Pancreas (tissue), 10 donors: ENCODE measurements around the gene PPP4R2. TPM values are rescaled to one million over a fixed set of nuclear protein-coding genes. Genes with fewer than 3 reads are reported as not detected.

Source experiments
- ATAC-seq, 4 donors: fragments of 200-7000 bp; cut with Tn5 transposase; one replicate each; pipeline versions ENCODE4 v1.8.0 to v1.9.1; 2020; ENCODE audit warnings: mild to moderate bottlenecking in 4 of 4, moderate library complexity in 4 of 4
- DNase-seq, 6 donors: peaks; one replicate each; pipeline ENCODE4 v3.0.0-alpha.2; 2020
- FAIRE-seq: peaks from 2 replicates; lab custom pipeline; 2012; peaks lifted over from hg19 to GRCh38; lab: Jason Lieb, UNC
- H3K27ac ChIP-seq, 4 donors: fragments of 200-600 bp; sonication (generic); 1 replicate in 3 of 4; 2 replicates in 1 of 4; pipeline versions ENCODE4 v1.5.0 to v1.8.0; 2020
- H3K27me3 ChIP-seq, 4 donors: fragments of 200-600 bp; one replicate each; pipeline ENCODE4 v1.8.0; 2021
- H3K36me3 ChIP-seq, 3 donors: fragments of 200-600 bp; sonication (generic) in 1 of 3; one replicate each; pipeline versions ENCODE4 v1.5.0 to v1.8.0; 2020 to 2021
- H3K4me1 ChIP-seq, 3 donors: fragments of 200-600 bp; one replicate each; pipeline ENCODE4 v1.8.0; 2021
- H3K4me3 ChIP-seq, 4 donors: fragments of 200-600 bp; sonication (generic) in 2 of 4; one replicate each; pipeline versions ENCODE4 v1.5.0 to v1.8.0; 2020 to 2021
- H3K9me3 ChIP-seq, 4 donors: fragments of 200-600 bp; one replicate each; pipeline ENCODE4 v1.8.0; 2021
- WGBS, 2 donors: extraction: QIAGEN DNeasy Blood & Tissue Kit; methylation state at CpG; one replicate each; pipeline ENCODE4 v1.1.7; 2013; 5-methylcytosine and 5-hydroxymethylcytosine counted together
- intact Hi-C, 3 donors: fragments of 100-400 bp; cut with DNase I; formaldehyde crosslinking; loops; one replicate each; pipeline versions ENCODE4 v1.11.1 to v1.14.2; 2022
- polyA plus RNA-seq, 2 donors: library from polyadenylated mRNA; stranded (reverse); fragments of 200-250 nt; gene quantifications; one replicate each; pipeline ENCODE4 v1.2.3, GENCODE V29; 2013
- total RNA-seq, 6 donors: library from RNA; stranded (reverse); fragmentation: NEBNext Ultra II Directional in 4 of 6; extraction: Animal tissue kit (Norgen Biotek cat#: 25700) in 4 of 6; gene quantifications; one replicate each; pipeline versions ENCODE4 v1.2.1 to v1.2.4, GENCODE V29; 2021 to 2023
- TF ChIP-seq, protein P1 (sequence below), 4 donors: fragments of 200-600 bp; sonication (generic) in 3 of 4; IDR thresholded peaks; one replicate each; pipeline versions ENCODE4 v1.5.0 to v1.8.0; 2021; ENCODE audit warnings: antibody characterized with exemption in 4 of 4
- donor health status: healthy with polysubstance abuse.
- donor health status: DM: no; HTN: no; CAD: no; lungs with moderate emphysema.
- donor health status: DM: no; HTN: no; CAD: no.
- donor health status: control.
- donor health status: control.
- donor health status: Bipolar disorder and iron deficiency.
- donor health status: DM: yes; HTN: yes; CAD: no.
- donor health status: DM: no; HTN: no; CAD: no.
- donor health status: DM: no; HTN: no; CAD: no.
- donor health status: DM: yes; HTN: yes; CAD: no.

The PPP4R2 gene
- total and polyA plus RNA-seq, 8 donors = 8.2 to 45.6 (median 23.4) TPM

DNA sequence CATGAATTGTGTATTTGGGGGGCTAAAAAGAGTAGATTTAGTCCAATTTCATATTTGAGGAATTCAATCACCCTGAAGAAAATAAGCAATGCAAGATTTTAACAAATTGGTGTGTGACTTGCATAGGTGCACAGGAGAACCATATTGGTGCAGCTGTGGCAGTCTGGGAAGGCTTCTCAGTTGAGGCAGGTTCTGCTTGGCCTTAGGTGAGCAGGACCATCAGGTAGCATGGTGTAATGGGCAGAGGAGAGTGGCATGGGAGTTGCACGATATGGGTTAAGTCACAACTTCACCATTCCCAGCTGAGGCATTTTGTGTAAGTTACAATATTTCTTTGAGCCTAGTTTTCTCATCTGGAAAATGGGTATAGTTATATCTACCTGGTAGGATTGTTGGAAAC is 75.3 kb downstream of the PPP4R2 start:
- no peak overlapping the region for H3K4me3 ChIP-seq
- intact Hi-C loops = no loop called here
- TF ChIP-seq, protein P1, sequence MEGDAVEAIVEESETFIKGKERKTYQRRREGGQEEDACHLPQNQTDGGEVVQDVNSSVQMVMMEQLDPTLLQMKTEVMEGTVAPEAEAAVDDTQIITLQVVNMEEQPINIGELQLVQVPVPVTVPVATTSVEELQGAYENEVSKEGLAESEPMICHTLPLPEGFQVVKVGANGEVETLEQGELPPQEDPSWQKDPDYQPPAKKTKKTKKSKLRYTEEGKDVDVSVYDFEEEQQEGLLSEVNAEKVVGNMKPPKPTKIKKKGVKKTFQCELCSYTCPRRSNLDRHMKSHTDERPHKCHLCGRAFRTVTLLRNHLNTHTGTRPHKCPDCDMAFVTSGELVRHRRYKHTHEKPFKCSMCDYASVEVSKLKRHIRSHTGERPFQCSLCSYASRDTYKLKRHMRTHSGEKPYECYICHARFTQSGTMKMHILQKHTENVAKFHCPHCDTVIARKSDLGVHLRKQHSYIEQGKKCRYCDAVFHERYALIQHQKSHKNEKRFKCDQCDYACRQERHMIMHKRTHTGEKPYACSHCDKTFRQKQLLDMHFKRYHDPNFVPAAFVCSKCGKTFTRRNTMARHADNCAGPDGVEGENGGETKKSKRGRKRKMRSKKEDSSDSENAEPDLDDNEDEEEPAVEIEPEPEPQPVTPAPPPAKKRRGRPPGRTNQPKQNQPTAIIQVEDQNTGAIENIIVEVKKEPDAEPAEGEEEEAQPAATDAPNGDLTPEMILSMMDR (IDR thresholded peaks at IDR 0.05) = no peak
- 88 to 100% methylated on average over 1 of the region's 1 CpG for WGBS, 2 donors
- ATAC-seq (no peak), DNase-seq (no peak), FAIRE-seq (no peak)
- H3K9me3 ChIP-seq = no peaks in the 10 kb centered on the region
- no peaks in the 10 kb centered on the region for H3K36me3 ChIP-seq
- no peaks in the 10 kb centered on the region for H3K27me3 ChIP-seq
- H3K4me1 ChIP-seq = no peaks in the 10 kb centered on the region
- no peak overlapping the region for H3K27ac ChIP-seq

DNA sequence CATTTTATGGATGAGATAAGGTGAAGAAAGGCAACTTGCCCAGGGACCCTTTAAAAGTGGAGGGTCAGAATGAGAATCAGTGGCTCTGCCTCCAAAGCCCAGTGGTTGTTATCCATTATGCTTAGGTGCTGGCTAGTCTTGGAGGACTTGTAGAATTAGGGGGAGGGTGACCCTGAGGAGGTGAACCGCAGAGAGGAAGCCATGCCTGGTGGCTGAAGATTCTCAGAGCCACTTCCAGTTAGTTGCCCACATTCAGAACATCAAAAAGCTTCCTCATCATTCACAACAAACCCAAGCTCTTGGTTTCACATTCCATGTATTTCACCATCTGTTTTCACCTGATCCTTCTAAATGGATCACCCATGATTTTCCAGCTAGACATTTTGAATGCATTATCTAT is 76.0 kb downstream of the PPP4R2 start:
- 53 to 63% methylated on average over 1 of the region's 1 CpG for WGBS, 2 donors
- TF ChIP-seq, protein P1 (IDR thresholded peaks at IDR 0.05) = no peak
- Histone ChIP-seq H3K27ac (no peak overlapping the region), H3K36me3 (no peaks in the 10 kb centered on the region), H3K9me3 (no peaks in the 10 kb centered on the region), H3K4me3 (no peak overlapping the region), H3K27me3 (no peaks in the 10 kb centered on the region), H3K4me1 (no peaks in the 10 kb centered on the region)
- intact Hi-C loops = no loop called here
- ATAC-seq (no peak), DNase-seq (no peak), FAIRE-seq (no peak)

DNA sequence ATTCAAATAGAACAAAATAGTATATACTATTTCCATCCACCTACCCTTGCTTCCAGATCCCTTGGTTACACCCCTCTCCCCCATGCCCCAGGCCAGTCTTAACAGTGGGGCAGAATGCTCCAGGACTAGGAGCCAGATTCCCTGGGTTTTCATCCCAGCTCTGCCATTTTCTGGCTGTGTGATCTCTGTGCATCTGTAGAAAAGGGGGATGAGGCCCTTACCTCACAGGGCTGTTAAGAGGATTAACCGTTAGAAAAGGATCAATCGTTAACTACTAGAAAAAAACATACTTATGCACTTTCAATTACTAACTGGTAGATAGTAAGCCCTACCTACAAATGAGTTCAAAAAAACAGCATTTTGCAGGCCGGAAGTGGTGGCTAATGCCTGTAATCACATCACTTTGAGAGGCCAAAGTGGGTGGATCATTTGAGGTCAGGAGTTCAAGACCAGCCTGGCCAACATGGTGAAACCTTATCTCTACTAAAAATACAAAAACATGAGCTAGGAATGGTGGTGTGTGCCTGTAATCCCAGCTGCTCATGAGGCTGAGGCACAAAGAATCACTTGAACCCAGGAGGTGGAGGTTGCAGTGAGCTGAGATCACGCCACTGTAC is 76.6 kb downstream of the PPP4R2 start:
- WGBS, 2 donors = 58 to 64% methylated on average over 4 of the region's 4 CpGs
- H3K4me1 ChIP-seq = no peaks in the 10 kb centered on the region
- intact Hi-C loops = no loop called here

DNA sequence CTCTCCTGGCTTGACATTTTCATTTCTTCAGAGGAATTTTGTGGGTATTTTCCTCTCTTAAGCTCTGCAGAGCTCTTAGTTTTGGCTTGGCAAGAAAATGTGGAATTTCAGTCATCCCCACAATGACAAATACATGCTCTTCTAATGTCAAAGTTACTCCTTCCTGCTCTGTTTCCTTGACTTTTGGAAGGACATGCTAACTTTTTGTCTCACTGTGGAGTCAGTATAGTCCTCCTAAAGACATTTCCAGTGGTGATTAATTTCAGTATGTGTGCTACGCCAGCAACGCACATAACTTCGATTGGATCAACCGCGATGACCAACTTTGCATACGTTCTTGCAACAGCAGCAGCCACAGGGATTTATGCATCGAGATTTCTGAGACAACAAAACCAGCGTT is 78.2 kb downstream of the PPP4R2 start:
- TF ChIP-seq, protein P1 (IDR thresholded peaks at IDR 0.05) = no peak
- intact Hi-C loops = no loop called here
- no peak for FAIRE-seq
- 77 to 80% methylated on average over 8 of the region's 8 CpGs for WGBS, 2 donors
- H3K4me1 ChIP-seq = no peaks in the 10 kb centered on the region
- no peaks in the 10 kb centered on the region for H3K36me3 ChIP-seq
- DNase-seq = no peak
- no peak for ATAC-seq
- no peaks in the 10 kb centered on the region for H3K9me3 ChIP-seq
- no peak overlapping the region for H3K27ac ChIP-seq
- H3K4me3 ChIP-seq = no peak overlapping the region
- H3K27me3 ChIP-seq = no peaks in the 10 kb centered on the region

More for the DNA sequence above, 76.6 kb downstream of the PPP4R2 start:
- Histone ChIP-seq H3K27ac (no peak overlapping the region), H3K36me3 (no peaks in the 10 kb centered on the region), H3K4me3 (no peak overlapping the region), H3K27me3 (no peaks in the 10 kb centered on the region), H3K9me3 (no peaks in the 10 kb centered on the region)
- no peak for DNase-seq
- TF ChIP-seq, protein P1 (IDR thresholded peaks at IDR 0.05) = no peak
- no peak for ATAC-seq
- FAIRE-seq = no peak

DNA sequence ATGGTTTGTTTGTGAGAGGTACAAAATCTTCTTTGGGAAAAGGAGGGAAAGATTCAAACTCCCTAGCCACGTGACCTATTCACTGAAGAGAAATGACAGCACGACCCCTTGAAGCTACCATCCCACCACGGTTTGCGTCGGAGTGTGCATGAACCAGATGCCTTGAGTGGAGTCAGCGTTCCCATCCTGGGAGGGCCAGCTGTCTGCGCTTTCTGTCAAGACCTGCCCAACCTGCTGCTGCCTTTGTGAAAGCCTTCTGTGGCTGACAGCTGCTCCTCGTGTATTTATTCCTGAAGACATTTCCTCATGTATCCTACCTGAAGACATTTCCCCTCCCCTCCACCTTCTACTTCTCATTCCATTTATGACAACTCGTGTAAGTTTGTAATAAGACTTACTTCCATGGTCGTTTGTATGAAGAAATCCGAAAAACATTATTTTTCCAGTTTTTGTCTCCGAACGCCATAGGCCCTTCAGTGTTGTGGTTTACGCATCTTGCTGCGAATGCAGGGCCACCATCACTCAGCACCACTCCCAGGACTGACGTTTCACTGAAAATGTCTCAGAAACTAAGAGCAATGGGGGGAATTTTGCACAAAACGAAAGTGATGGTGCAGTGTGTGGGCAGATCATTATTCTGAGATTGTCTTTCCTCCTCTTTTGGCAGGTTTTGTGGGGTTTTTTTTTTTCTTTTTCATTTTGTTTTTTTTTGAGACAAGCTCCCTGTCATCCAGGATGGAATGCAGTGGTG is 83.8 kb downstream of the PPP4R2 start:
- intact Hi-C loops = loop anchor here in 1 of 3 donors (10.0 kb wide), 1 partner anchor 136 kb away; no protein-coding TSS in a partner anchor
- FAIRE-seq (no peak), ATAC-seq (no peak), DNase-seq (no peak)
- no peaks in the 10 kb centered on the region for H3K36me3 ChIP-seq
- H3K27me3 ChIP-seq = no peaks in the 10 kb centered on the region
- TF ChIP-seq, protein P1 (IDR thresholded peaks at IDR 0.05) = no peak
- H3K4me1 ChIP-seq = no peaks in the 10 kb centered on the region
- H3K9me3 ChIP-seq = no peaks in the 10 kb centered on the region
- H3K4me3 ChIP-seq = no peak overlapping the region
- H3K27ac ChIP-seq = no peak overlapping the region
- 69 to 79% methylated on average over 17 of the region's 17 CpGs for WGBS, 2 donors
